Adrenal gland (tissue), 5 donors: ENCODE results near the gene PPP1R37.

Experiments
- CTCF ChIP-seq, 6 experiments: fragments of 450-650 bp in 4 of 6; fragments of 200-600 bp in 2 of 6; sonication (generic) in 1 of 6; IDR thresholded peaks; 1 replicate in 5 of 6; 2 replicates in 1 of 6; pipeline versions ENCODE4 v1.5.1 to v1.8.0; 2016 to 2021; ENCODE audit warnings: antibody characterized with exemption in 6 of 6, mild to moderate bottlenecking in 2 of 6, moderate library complexity in 1 of 6
- POLR2A ChIP-seq, 2 donors: fragments of 450-650 bp; IDR thresholded peaks; one replicate each; pipeline ENCODE4 v1.6.1; 2017; ENCODE audit warnings: antibody characterized with exemption in 2 of 2, mild to moderate bottlenecking in 2 of 2, moderate library complexity in 1 of 2
- donor health status: DM: no; HTN: no; CAD: no.

- TF ChIP-seq CTCF (IDR thresholded peaks at IDR 0.05) (no peak), POLR2A (IDR thresholded peaks at IDR 0.05) (no peak)
Observed at GRCh38 chr19:45102481-45102880, 9.5 kb downstream of the PPP1R37 start.
